Measurements from ENCODE around the gene HIPK2.

The HIPK2 gene

GRCh38 chr7:139641337-139641992 lies 136.3 kb downstream of the HIPK2 start:
- H3K9me3 ChIP-seq (ENCODE audit: control insufficient read depth in 5 of 5, low read length in 5 of 5), result peaks cover 0 to 1% (median 0%) of the 10 kb centered on the region in 5 donors
- H3K4me3 ChIP-seq (ENCODE audit: low read depth in 1 of 5, low read length in 5 of 5), result no peak overlapping the region
- no peaks in the 10 kb centered on the region for H3K27me3 ChIP-seq (ENCODE audit: control insufficient read depth in 5 of 5, insufficient read depth in 4 of 5, low read length in 5 of 5)
- H3K9ac ChIP-seq (ENCODE audit: low read length in 5 of 5), result peak overlapping the region in 1 of 5 donors; percentile 34
- peak overlapping the region; percentile 91 for H3K27ac ChIP-seq (ENCODE audit: low read depth, low read length)
- H3K36me3 ChIP-seq (ENCODE audit: control insufficient read depth in 5 of 5, insufficient read depth in 5 of 5, low read length in 5 of 5), result peaks cover 0 to 20% (median 4%) of the 10 kb centered on the region in 5 donors
- peaks cover 0 to 27% (median 20%) of the 10 kb centered on the region in 5 donors for H3K4me1 ChIP-seq (ENCODE audit: control insufficient read depth in 5 of 5, insufficient read depth in 5 of 5, low read length in 5 of 5)

- Histone ChIP-seq H3K4me1 (ENCODE audit: control insufficient read depth in 5 of 5, insufficient read depth in 5 of 5, low read length in 5 of 5) (peaks cover 0 to 20% (median 13%) of the 10 kb centered on the region in 5 donors), H3K36me3 (ENCODE audit: control insufficient read depth in 5 of 5, insufficient read depth in 5 of 5, low read length in 5 of 5) (peaks cover 0 to 21% (median 4%) of the 10 kb centered on the region in 5 donors), H3K9ac (ENCODE audit: low read length in 5 of 5) (no peak overlapping the region), H3K27ac (ENCODE audit: low read depth, low read length) (peak overlapping the region; percentile 91), H3K27me3 (ENCODE audit: control insufficient read depth in 5 of 5, insufficient read depth in 4 of 5, low read length in 5 of 5) (no peaks in the 10 kb centered on the region), H3K4me3 (ENCODE audit: low read depth in 1 of 5, low read length in 5 of 5) (no peak overlapping the region), H3K9me3 (ENCODE audit: control insufficient read depth in 5 of 5, low read length in 5 of 5) (peaks cover 0 to 3% (median 0%) of the 10 kb centered on the region in 5 donors)
Measured at GRCh38 chr7:139640681-139641080, 137.1 kb downstream of the HIPK2 start.

- H3K36me3 ChIP-seq (ENCODE audit: control insufficient read depth in 5 of 5, insufficient read depth in 5 of 5, low read length in 5 of 5), result peaks cover 0 to 20% (median 4%) of the 10 kb centered on the region in 5 donors
- peaks cover 0 to 16% (median 9%) of the 10 kb centered on the region in 5 donors for H3K4me1 ChIP-seq (ENCODE audit: control insufficient read depth in 5 of 5, insufficient read depth in 5 of 5, low read length in 5 of 5)
- H3K27ac ChIP-seq (ENCODE audit: low read depth, low read length), result no peak overlapping the region
- no peak overlapping the region for H3K9ac ChIP-seq (ENCODE audit: low read length in 5 of 5)
- no peak overlapping the region for H3K4me3 ChIP-seq (ENCODE audit: low read depth in 1 of 5, low read length in 5 of 5)
- peaks cover 0 to 3% (median 0%) of the 10 kb centered on the region in 5 donors for H3K9me3 ChIP-seq (ENCODE audit: control insufficient read depth in 5 of 5, low read length in 5 of 5)
- no peaks in the 10 kb centered on the region for H3K27me3 ChIP-seq (ENCODE audit: control insufficient read depth in 5 of 5, insufficient read depth in 4 of 5, low read length in 5 of 5)
Measured at GRCh38 chr7:139639563-139639962, 138.2 kb downstream of the HIPK2 start.

GRCh38 chr7:139635526-139636302 lies 142.1 kb downstream of the HIPK2 start:
- H3K27ac ChIP-seq (ENCODE audit: low read depth, low read length), result no peak overlapping the region
- peaks cover 3 to 20% (median 12%) of the 10 kb centered on the region in 5 donors for H3K36me3 ChIP-seq (ENCODE audit: control insufficient read depth in 5 of 5, insufficient read depth in 5 of 5, low read length in 5 of 5)
- peaks cover 0 to 3% (median 0%) of the 10 kb centered on the region in 5 donors for H3K9me3 ChIP-seq (ENCODE audit: control insufficient read depth in 5 of 5, low read length in 5 of 5)
- no peak overlapping the region for H3K9ac ChIP-seq (ENCODE audit: low read length in 5 of 5)
- no peak overlapping the region for H3K4me3 ChIP-seq (ENCODE audit: low read depth in 1 of 5, low read length in 5 of 5)
- H3K4me1 ChIP-seq (ENCODE audit: control insufficient read depth in 5 of 5, insufficient read depth in 5 of 5, low read length in 5 of 5), result peaks cover 0 to 6% (median 0%) of the 10 kb centered on the region in 5 donors
- H3K27me3 ChIP-seq (ENCODE audit: control insufficient read depth in 5 of 5, insufficient read depth in 4 of 5, low read length in 5 of 5), result no peaks in the 10 kb centered on the region

- Histone ChIP-seq H3K4me1 (ENCODE audit: control insufficient read depth in 5 of 5, insufficient read depth in 5 of 5, low read length in 5 of 5) (peaks cover 0 to 6% (median 0%) of the 10 kb centered on the region in 5 donors), H3K36me3 (ENCODE audit: control insufficient read depth in 5 of 5, insufficient read depth in 5 of 5, low read length in 5 of 5) (peaks cover 3 to 27% (median 25%) of the 10 kb centered on the region in 5 donors), H3K9ac (ENCODE audit: low read length in 5 of 5) (no peak overlapping the region), H3K4me3 (ENCODE audit: low read depth in 1 of 5, low read length in 5 of 5) (no peak overlapping the region), H3K27me3 (ENCODE audit: control insufficient read depth in 5 of 5, insufficient read depth in 4 of 5, low read length in 5 of 5) (no peaks in the 10 kb centered on the region), H3K27ac (ENCODE audit: low read depth, low read length) (no peak overlapping the region), H3K9me3 (ENCODE audit: control insufficient read depth in 5 of 5, low read length in 5 of 5) (peaks cover 0 to 3% (median 0%) of the 10 kb centered on the region in 5 donors)
Measured at GRCh38 chr7:139634087-139634486, 143.7 kb downstream of the HIPK2 start.

GRCh38 chr7:139631520-139632031 lies 146.2 kb downstream of the HIPK2 start:
- Histone ChIP-seq H3K9ac (ENCODE audit: low read length in 5 of 5) (no peak overlapping the region), H3K27me3 (ENCODE audit: control insufficient read depth in 5 of 5, insufficient read depth in 4 of 5, low read length in 5 of 5) (no peaks in the 10 kb centered on the region), H3K4me3 (ENCODE audit: low read depth in 1 of 5, low read length in 5 of 5) (no peak overlapping the region), H3K36me3 (ENCODE audit: control insufficient read depth in 5 of 5, insufficient read depth in 5 of 5, low read length in 5 of 5) (peaks cover 3 to 53% (median 47%) of the 10 kb centered on the region in 5 donors), H3K27ac (ENCODE audit: low read depth, low read length) (no peak overlapping the region), H3K4me1 (ENCODE audit: control insufficient read depth in 5 of 5, insufficient read depth in 5 of 5, low read length in 5 of 5) (peaks cover 0 to 7% (median 0%) of the 10 kb centered on the region in 5 donors), H3K9me3 (ENCODE audit: control insufficient read depth in 5 of 5, low read length in 5 of 5) (peaks cover 0 to 3% (median 0%) of the 10 kb centered on the region in 5 donors)

- Histone ChIP-seq H3K36me3 (ENCODE audit: control insufficient read depth in 5 of 5, insufficient read depth in 5 of 5, low read length in 5 of 5) (peaks cover 3 to 57% (median 52%) of the 10 kb centered on the region in 5 donors), H3K9me3 (ENCODE audit: control insufficient read depth in 5 of 5, low read length in 5 of 5) (no peaks in the 10 kb centered on the region), H3K27me3 (ENCODE audit: control insufficient read depth in 5 of 5, insufficient read depth in 4 of 5, low read length in 5 of 5) (no peaks in the 10 kb centered on the region), H3K27ac (ENCODE audit: low read depth, low read length) (no peak overlapping the region), H3K9ac (ENCODE audit: low read length in 5 of 5) (no peak overlapping the region), H3K4me1 (ENCODE audit: control insufficient read depth in 5 of 5, insufficient read depth in 5 of 5, low read length in 5 of 5) (peaks cover 0 to 7% (median 0%) of the 10 kb centered on the region in 5 donors), H3K4me3 (ENCODE audit: low read depth in 1 of 5, low read length in 5 of 5) (no peak overlapping the region)
Measured at GRCh38 chr7:139630643-139631519, 146.9 kb downstream of the HIPK2 start.

- peaks cover 5 to 70% (median 65%) of the 10 kb centered on the region in 5 donors for H3K36me3 ChIP-seq (ENCODE audit: control insufficient read depth in 5 of 5, insufficient read depth in 5 of 5, low read length in 5 of 5)
- H3K4me1 ChIP-seq (ENCODE audit: control insufficient read depth in 5 of 5, insufficient read depth in 5 of 5, low read length in 5 of 5), result peaks cover 0 to 7% (median 0%) of the 10 kb centered on the region in 5 donors
- no peak overlapping the region for H3K9ac ChIP-seq (ENCODE audit: low read length in 5 of 5)
- H3K4me3 ChIP-seq (ENCODE audit: low read depth in 1 of 5, low read length in 5 of 5), result no peak overlapping the region
- H3K27me3 ChIP-seq (ENCODE audit: control insufficient read depth in 5 of 5, insufficient read depth in 4 of 5, low read length in 5 of 5), result no peaks in the 10 kb centered on the region
- no peaks in the 10 kb centered on the region for H3K9me3 ChIP-seq (ENCODE audit: control insufficient read depth in 5 of 5, low read length in 5 of 5)
- no peak overlapping the region for H3K27ac ChIP-seq (ENCODE audit: low read depth, low read length)
Measured at GRCh38 chr7:139629392-139630082, 148.3 kb downstream of the HIPK2 start.

GRCh38 chr7:139627831-139628230 lies 150.0 kb downstream of the HIPK2 start:
- H3K36me3 ChIP-seq (ENCODE audit: control insufficient read depth in 5 of 5, insufficient read depth in 5 of 5, low read length in 5 of 5), result peaks cover 5 to 83% (median 77%) of the 10 kb centered on the region in 5 donors
- H3K4me3 ChIP-seq (ENCODE audit: low read depth in 1 of 5, low read length in 5 of 5), result no peak overlapping the region
- H3K9me3 ChIP-seq (ENCODE audit: control insufficient read depth in 5 of 5, low read length in 5 of 5), result no peaks in the 10 kb centered on the region
- H3K9ac ChIP-seq (ENCODE audit: low read length in 5 of 5), result no peak overlapping the region
- H3K27ac ChIP-seq (ENCODE audit: low read depth, low read length), result no peak overlapping the region
- H3K4me1 ChIP-seq (ENCODE audit: control insufficient read depth in 5 of 5, insufficient read depth in 5 of 5, low read length in 5 of 5), result peaks cover 0 to 3% (median 0%) of the 10 kb centered on the region in 5 donors
- no peaks in the 10 kb centered on the region for H3K27me3 ChIP-seq (ENCODE audit: control insufficient read depth in 5 of 5, insufficient read depth in 4 of 5, low read length in 5 of 5)

All from subcutaneous abdominal adipose tissue (tissue), 5 donors.